Measurements from ENCODE around the gene DSG3. TPM values are rescaled to one million over a fixed set of nuclear protein-coding genes. Genes with fewer than 3 reads are reported as not detected.

DSG3 gene
- total RNA-seq, 1 donor from 2014 or later = not detected

- TF ChIP-seq EZH2phosphoT487 (IDR thresholded peaks at IDR 0.05) = no peak
- no peak for TF ChIP-seq EZH2 (IDR thresholded peaks at IDR 0.05)
- TF ChIP-seq, protein P1, sequence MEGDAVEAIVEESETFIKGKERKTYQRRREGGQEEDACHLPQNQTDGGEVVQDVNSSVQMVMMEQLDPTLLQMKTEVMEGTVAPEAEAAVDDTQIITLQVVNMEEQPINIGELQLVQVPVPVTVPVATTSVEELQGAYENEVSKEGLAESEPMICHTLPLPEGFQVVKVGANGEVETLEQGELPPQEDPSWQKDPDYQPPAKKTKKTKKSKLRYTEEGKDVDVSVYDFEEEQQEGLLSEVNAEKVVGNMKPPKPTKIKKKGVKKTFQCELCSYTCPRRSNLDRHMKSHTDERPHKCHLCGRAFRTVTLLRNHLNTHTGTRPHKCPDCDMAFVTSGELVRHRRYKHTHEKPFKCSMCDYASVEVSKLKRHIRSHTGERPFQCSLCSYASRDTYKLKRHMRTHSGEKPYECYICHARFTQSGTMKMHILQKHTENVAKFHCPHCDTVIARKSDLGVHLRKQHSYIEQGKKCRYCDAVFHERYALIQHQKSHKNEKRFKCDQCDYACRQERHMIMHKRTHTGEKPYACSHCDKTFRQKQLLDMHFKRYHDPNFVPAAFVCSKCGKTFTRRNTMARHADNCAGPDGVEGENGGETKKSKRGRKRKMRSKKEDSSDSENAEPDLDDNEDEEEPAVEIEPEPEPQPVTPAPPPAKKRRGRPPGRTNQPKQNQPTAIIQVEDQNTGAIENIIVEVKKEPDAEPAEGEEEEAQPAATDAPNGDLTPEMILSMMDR (IDR thresholded peaks at IDR 0.05) = no peak
- no peaks in the 10 kb centered on the region for H3K36me3 Mint-ChIP-seq
- no peak overlapping the region for H3K27ac ChIP-seq
- H3K36me3 ChIP-seq = no peaks in the 10 kb centered on the region
- DNase-seq (ENCODE audit: low spot score) = no peak
- no peak overlapping the region for H3K9ac ChIP-seq
- H3K27ac Mint-ChIP-seq = no peak overlapping the region
- H3K4me3 Mint-ChIP-seq = no peak overlapping the region
- no peaks in the 10 kb centered on the region for H3F3A ChIP-seq (ENCODE audit: low read depth)
- H3K4me2 ChIP-seq = no peak overlapping the region
- H2AFZ ChIP-seq (replicated peaks) = no peak overlapping the region
- no peaks in the 10 kb centered on the region for H3K4me1 Mint-ChIP-seq
- no peaks in the 10 kb centered on the region for H3K27me3 ChIP-seq
- peaks cover 2% of the 10 kb centered on the region for H3K27me3 Mint-ChIP-seq (ENCODE audit: insufficient read depth, low read depth)
- no peaks in the 10 kb centered on the region for H3K79me2 ChIP-seq (ENCODE audit: low read depth)
- no peaks in the 10 kb centered on the region for H3K9me3 ChIP-seq (ENCODE audit: low read depth)
- no peaks in the 10 kb centered on the region for H4K20me1 ChIP-seq (ENCODE audit: low read depth)
- no peaks in the 10 kb centered on the region for H3K4me1 ChIP-seq
- H3K9me3 Mint-ChIP-seq = no peaks in the 10 kb centered on the region
- H3K4me3 ChIP-seq = no peak overlapping the region
These were observed 35.9 kb downstream of the DSG3 start for GRCh38 chr18:31483396-31483795.

GRCh38 chr18:31484461-31484860 lies 36.9 kb downstream of the DSG3 start:
- Mint-ChIP-seq H3K27me3 (ENCODE audit: insufficient read depth, low read depth) (no peaks in the 10 kb centered on the region), H3K27ac (no peak overlapping the region), H3K9me3 (no peaks in the 10 kb centered on the region), H3K4me3 (no peak overlapping the region), H3K36me3 (no peaks in the 10 kb centered on the region), H3K4me1 (no peaks in the 10 kb centered on the region)
- no peaks in the 10 kb centered on the region for H4K20me1 ChIP-seq (ENCODE audit: low read depth)
- H3K27me3 ChIP-seq = no peaks in the 10 kb centered on the region
- no peaks in the 10 kb centered on the region for H3K36me3 ChIP-seq
- TF ChIP-seq EZH2phosphoT487 (IDR thresholded peaks at IDR 0.05) (no peak), EZH2 (IDR thresholded peaks at IDR 0.05) (no peak)
- TF ChIP-seq, protein P1 (IDR thresholded peaks at IDR 0.05) = no peak
- H3K4me3 ChIP-seq = no peak overlapping the region
- H3F3A ChIP-seq (ENCODE audit: low read depth) = no peaks in the 10 kb centered on the region
- no peaks in the 10 kb centered on the region for H3K79me2 ChIP-seq (ENCODE audit: low read depth)
- no peak overlapping the region for H3K4me2 ChIP-seq
- no peak overlapping the region for H3K9ac ChIP-seq
- H3K4me1 ChIP-seq = no peaks in the 10 kb centered on the region
- DNase-seq (ENCODE audit: low spot score) = no peak
- no peak overlapping the region for H2AFZ ChIP-seq (replicated peaks)
- no peaks in the 10 kb centered on the region for H3K9me3 ChIP-seq (ENCODE audit: low read depth)
- no peak overlapping the region for H3K27ac ChIP-seq

- Histone ChIP-seq H3K27me3 (no peaks in the 10 kb centered on the region), H3K4me1 (no peaks in the 10 kb centered on the region), H4K20me1 (ENCODE audit: low read depth) (no peaks in the 10 kb centered on the region), H3K9me3 (ENCODE audit: low read depth) (no peaks in the 10 kb centered on the region), H3K79me2 (ENCODE audit: low read depth) (no peaks in the 10 kb centered on the region), H2AFZ (replicated peaks) (no peak overlapping the region), H3K27ac (no peak overlapping the region), H3F3A (ENCODE audit: low read depth) (no peaks in the 10 kb centered on the region), H3K4me2 (no peak overlapping the region), H3K4me3 (no peak overlapping the region), H3K36me3 (no peaks in the 10 kb centered on the region), H3K9ac (no peak overlapping the region)
- Mint-ChIP-seq H3K9me3 (no peaks in the 10 kb centered on the region), H3K27ac (no peak overlapping the region), H3K36me3 (no peaks in the 10 kb centered on the region), H3K4me1 (no peaks in the 10 kb centered on the region), H3K27me3 (ENCODE audit: insufficient read depth, low read depth) (no peaks in the 10 kb centered on the region), H3K4me3 (no peak overlapping the region)
- TF ChIP-seq, protein P1 (IDR thresholded peaks at IDR 0.05) = no peak
- TF ChIP-seq EZH2phosphoT487 (IDR thresholded peaks at IDR 0.05) (no peak), EZH2 (IDR thresholded peaks at IDR 0.05) (no peak)
- DNase-seq (ENCODE audit: low spot score) = no peak
These were observed 38.6 kb downstream of the DSG3 start for GRCh38 chr18:31486165-31486564.

All from neural progenitor cell (in vitro differentiated cells).